IMR-90 (cell line): ENCODE data around the gene NOD2. TPM values are rescaled to one million over a fixed set of nuclear protein-coding genes. Genes with fewer than 3 reads are reported as not detected.

Experiments
- ATAC-seq: fragments of 200-7000 bp; cut with Tn5 transposase; 2 replicates; pipeline ENCODE4 v1.9.1; 2020; ENCODE audit warnings: low read depth, mild to moderate bottlenecking, moderate library complexity
- BruUV-seq: library from RNA; stranded (reverse); fragments of 400-500 nt; replicated peaks from 2 replicates; lab custom pipeline; 2021; lab: Mats Ljungman, UMichigan
- CTCF ChIA-PET: fragments of 300-600 bp; formaldehyde crosslinking; extraction: SDS; loops from one replicate; lab custom pipeline; 2021; ENCODE audit warnings: antibody characterized with exemption; lab: Yijun Ruan, JAX
- POLR2A ChIA-PET: fragments of 300-600 bp; sonication (Branson Sonifier 250); formaldehyde crosslinking; loops from one replicate; lab custom pipeline; 2022; ENCODE audit warnings: antibody characterized with exemption; ENCODE audit not compliant: unreplicated experiment; lab: Charles Lee
- DNase-seq: peaks from one replicate; pipeline ENCODE4 v3.0.0; 2013
- H2AFZ ChIP-seq: replicated peaks from 2 replicates; pipeline ENCODE3; 2013; ENCODE audit warnings: low read length, mild to moderate bottlenecking; ENCODE audit not compliant: poor library complexity
- H2AK5ac ChIP-seq: 2 replicates; pipeline ENCODE4 v1.6.1; 2013; ENCODE audit warnings: low read depth, low read length, inconsistent platforms
- H2AK9ac ChIP-seq: replicated peaks from 2 replicates; pipeline ENCODE3; 2013; ENCODE audit warnings: mild to moderate bottlenecking, low read depth, low read length, moderate library complexity; ENCODE audit not compliant: poor library complexity
- H2BK120ac ChIP-seq: 2 replicates; pipeline ENCODE4 v1.6.1; 2013; ENCODE audit warnings: low read depth, low read length, inconsistent platforms
- H2BK15ac ChIP-seq: 3 replicates; pipeline ENCODE4 v1.6.1; 2013; ENCODE audit warnings: low read depth, low read length, inconsistent platforms
- H2BK20ac ChIP-seq: 2 replicates; pipeline ENCODE4 v1.6.1; 2013; ENCODE audit warnings: low read depth, mild to moderate bottlenecking, inconsistent platforms, low read length, moderate library complexity
- H2BK5ac ChIP-seq: 2 replicates; pipeline ENCODE4 v1.6.1; 2013; ENCODE audit warnings: mild to moderate bottlenecking, low read depth, low read length, inconsistent platforms; ENCODE audit not compliant: poor library complexity, severe bottlenecking
- H3K14ac ChIP-seq: replicated peaks from 2 replicates; pipeline ENCODE4 v1.6.1; 2013; ENCODE audit warnings: low read depth, low read length, inconsistent platforms
- H3K18ac ChIP-seq: 2 replicates; pipeline ENCODE4 v1.6.1; 2013; ENCODE audit warnings: low read depth, low read length, control low read depth
- H3K23ac ChIP-seq: 2 replicates; pipeline ENCODE4 v1.6.1; 2013; ENCODE audit warnings: low read depth, low read length, inconsistent platforms
- H3K27ac ChIP-seq: 2 replicates; pipeline ENCODE4 v1.5.1; 2013; ENCODE audit warnings: mild to moderate bottlenecking, control low read depth, low read length; ENCODE audit not compliant: insufficient read depth
- H3K27me3 ChIP-seq: 2 replicates; pipeline ENCODE4 v1.6.1; 2013; ENCODE audit warnings: low read length; ENCODE audit not compliant: control insufficient read depth, insufficient read depth
- H3K36me3 ChIP-seq: 2 replicates; pipeline ENCODE4 v1.6.1; 2013; ENCODE audit warnings: low read length, mixed read lengths; ENCODE audit not compliant: control insufficient read depth, insufficient read depth
- H3K4ac ChIP-seq: 2 replicates; pipeline ENCODE4 v1.6.1; 2013; ENCODE audit warnings: low read depth, low read length, inconsistent platforms
- H3K4me1 ChIP-seq: 2 replicates; pipeline ENCODE4 v1.6.1; 2013; ENCODE audit warnings: low read length, mixed read lengths; ENCODE audit not compliant: control insufficient read depth, insufficient read depth
- H3K4me2 ChIP-seq: 2 replicates; pipeline ENCODE4 v1.6.1; 2013; ENCODE audit warnings: low read depth, mild to moderate bottlenecking, control low read depth, low read length, moderate library complexity
- H3K4me3 ChIP-seq: 2 replicates; pipeline ENCODE4 v1.5.1; 2013; ENCODE audit warnings: low read depth, mild to moderate bottlenecking, control low read depth, low read length, moderate library complexity; ENCODE audit not compliant: insufficient read depth
- H3K56ac ChIP-seq: 2 replicates; pipeline ENCODE4 v1.6.1; 2013; ENCODE audit warnings: low read length, inconsistent platforms; ENCODE audit not compliant: insufficient read depth; ENCODE audit errors: extremely low read depth
- H3K79me1 ChIP-seq, 2 experiments: 2 replicates each; pipeline ENCODE4 v1.6.1; 2013; ENCODE audit warnings: low read length in 2 of 2, inconsistent platforms in 1 of 2, low read depth in 1 of 2
- H3K9ac ChIP-seq: 2 replicates; pipeline ENCODE4 v1.6.1; 2013; ENCODE audit warnings: low read depth, low read length, control low read depth
- H3K9me1 ChIP-seq: 2 replicates; pipeline ENCODE4 v1.6.1; 2013; ENCODE audit warnings: low read length, inconsistent platforms; ENCODE audit not compliant: insufficient read depth
- H3K9me3 ChIP-seq: 2 replicates; pipeline ENCODE4 v1.6.1; 2013; ENCODE audit warnings: low read length; ENCODE audit not compliant: control insufficient read depth, insufficient read depth
- H4K20me1 ChIP-seq: 2 replicates; pipeline ENCODE4 v1.6.1; 2013; ENCODE audit warnings: low read length, inconsistent platforms; ENCODE audit not compliant: insufficient read depth
- H4K5ac ChIP-seq: 2 replicates; pipeline ENCODE4 v1.6.1; 2013; ENCODE audit warnings: mild to moderate bottlenecking, low read depth, low read length, control low read depth
- H4K8ac ChIP-seq, 2 experiments: 2 replicates each; pipeline ENCODE4 v1.6.1; 2013; ENCODE audit warnings: low read depth in 2 of 2, low read length in 2 of 2, control low read depth in 1 of 2, inconsistent platforms in 1 of 2
- H4K91ac ChIP-seq: 2 replicates; pipeline ENCODE4 v1.6.1; 2013; ENCODE audit warnings: low read depth, low read length, inconsistent platforms; ENCODE audit not compliant: insufficient read depth
- WGBS, 2 experiments: methylation state at CpG; one replicate each; pipeline versions ENCODE4 v1.1.5 to v1.1.7; 2013; ENCODE audit warnings: missing lambda C conversion rate in 2 of 2; ENCODE audit not compliant: insufficient read length in 1 of 2; ENCODE audit errors: extremely low coverage in 2 of 2; 5-methylcytosine and 5-hydroxymethylcytosine counted together
- dilution Hi-C: fragments of 300-500 bp; cut with HindIII; formaldehyde crosslinking; loops from one replicate; pipeline ENCODE4 v1.14.3; 2018; ENCODE audit warnings: low sequenced_read_pairs; ENCODE audit not compliant: unreplicated experiment
- in situ Hi-C: fragments of 300-500 bp; cut with MboI; formaldehyde crosslinking; loops from 3 replicates; pipeline ENCODE4 v1.14.3; 2019; ENCODE audit warnings: low sequenced_read_pairs, inconsistent platforms, mixed read lengths
- intact Hi-C: fragments of 100-400 bp; cut with micrococcal nuclease; formaldehyde crosslinking; loops from 2 replicates; pipeline ENCODE4 v1.10.0; 2022
- polyA plus RNA-seq, 3 experiments: library from polyadenylated mRNA; depleted of rRNA; stranded (reverse); fragments of >200 nt; gene quantifications; 2 replicates each; pipeline ENCODE4 v1.2.3, GENCODE V29; 2012; ENCODE audit warnings: low replicate concordance in 1 of 3
- total RNA-seq: library from RNA; depleted of rRNA; stranded (reverse); fragments of >200 nt; gene quantifications from 2 replicates; pipeline ENCODE4 v1.2.3, GENCODE V29; 2012
- TF ChIP-seq, protein P1 (sequence below): fragments of 150-350 bp; IDR thresholded peaks from 2 replicates; pipeline ENCODE4 v1.6.1; 2016; ENCODE audit warnings: low read depth, mild to moderate bottlenecking, low read length, moderate library complexity, borderline replicate concordance

NOD2 gene
- total and polyA plus RNA-seq, 2 of the 4 experiments (the other 2 are of a cell fraction): not detected

GRCh38 chr16:50646345-50646744 lies 47.1 kb upstream of the NOD2 start:
- Histone ChIP-seq H2BK120ac (no peak overlapping the region), H2BK15ac (no peak overlapping the region), H4K91ac (no peak overlapping the region), H2AK9ac (no peak overlapping the region), H3K4me3 (no peak overlapping the region), H3K23ac (no peak overlapping the region), H3K14ac (no peak overlapping the region), H2BK20ac (no peak overlapping the region), H3K56ac (no peak overlapping the region), H3K4me2 (no peak overlapping the region), H3K4ac (no peak overlapping the region), H3K79me1 (no peaks in the 10 kb centered on the region), H3K36me3 (no peaks in the 10 kb centered on the region), H3K4me1 (no peaks in the 10 kb centered on the region), H2BK5ac (no peak overlapping the region), H4K20me1 (no peaks in the 10 kb centered on the region), H2AK5ac (no peak overlapping the region), H3K9me3 (no peaks in the 10 kb centered on the region), H3K9me1 (no peaks in the 10 kb centered on the region), H4K8ac (no peak overlapping the region), H3K9ac (no peak overlapping the region), H3K18ac (no peak overlapping the region), H3K27ac (no peak overlapping the region), H4K5ac (no peak overlapping the region), H2AFZ (no peak overlapping the region), H3K27me3 (peaks cover 17% of the 10 kb centered on the region)
- intact Hi-C loops: no loop called here
- TF ChIP-seq, protein P1, sequence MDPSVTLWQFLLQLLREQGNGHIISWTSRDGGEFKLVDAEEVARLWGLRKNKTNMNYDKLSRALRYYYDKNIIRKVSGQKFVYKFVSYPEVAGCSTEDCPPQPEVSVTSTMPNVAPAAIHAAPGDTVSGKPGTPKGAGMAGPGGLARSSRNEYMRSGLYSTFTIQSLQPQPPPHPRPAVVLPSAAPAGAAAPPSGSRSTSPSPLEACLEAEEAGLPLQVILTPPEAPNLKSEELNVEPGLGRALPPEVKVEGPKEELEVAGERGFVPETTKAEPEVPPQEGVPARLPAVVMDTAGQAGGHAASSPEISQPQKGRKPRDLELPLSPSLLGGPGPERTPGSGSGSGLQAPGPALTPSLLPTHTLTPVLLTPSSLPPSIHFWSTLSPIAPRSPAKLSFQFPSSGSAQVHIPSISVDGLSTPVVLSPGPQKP: no peak
- dilution Hi-C loops: no loop called here
- POLR2A ChIA-PET: no interaction called here
- BruUV-seq: no TSS peak
- in situ Hi-C loops: no loop called here
- DNase-seq: no peak
- no peak for ATAC-seq
- CTCF ChIA-PET: interaction anchor here (1.8 kb wide), 1 partner anchor 19 kb away, joined by 5 read pairs; no protein-coding TSS in a partner anchor
- 67% methylated on average over 1 of the region's 8 CpGs; no CpG with 5 or more reads in 1 of the 2 experiments for WGBS, 2 experiments
